A549 (cell line): ENCODE measurements around the gene ACOXL.

Experiments
- CTCF ChIP-seq: fragments of >200 bp; sonication (Bioruptor Twin); formaldehyde crosslinking; IDR thresholded peaks from 3 replicates; pipeline ENCODE4 v1.5.1; 2016
- PHF8 ChIP-seq: fragments of 200-600 bp; sonication (generic); IDR thresholded peaks from 2 replicates; pipeline ENCODE4 v1.6.1; 2016; ENCODE audit warnings: low read depth, mild to moderate bottlenecking, antibody characterized with exemption, moderate library complexity, borderline replicate concordance
- RCOR1 ChIP-seq: fragments of 150-350 bp; IDR thresholded peaks from 2 replicates; pipeline ENCODE4 v1.6.1; 2014; ENCODE audit warnings: antibody characterized with exemption, low read length, low read depth
- RFX5 ChIP-seq: fragments of 450-650 bp; IDR thresholded peaks from 2 replicates; pipeline ENCODE4 v1.7.1; 2014; ENCODE audit warnings: antibody characterized with exemption, mild to moderate bottlenecking, moderate library complexity
- USF2 ChIP-seq: fragments of 450-650 bp; IDR thresholded peaks from 2 replicates; pipeline ENCODE4 v1.6.1; 2014; ENCODE audit warnings: antibody characterized with exemption
- ZC3H11A ChIP-seq: fragments of 450-650 bp; IDR thresholded peaks from 2 replicates; pipeline ENCODE4 v1.6.1; 2014; ENCODE audit warnings: antibody characterized with exemption, mild to moderate bottlenecking
- ZFP36 ChIP-seq: fragments of 450-650 bp; IDR thresholded peaks from 2 replicates; pipeline ENCODE4 v1.6.1; 2014; ENCODE audit warnings: borderline replicate concordance; ENCODE audit not compliant: partially characterized antibody

- TF ChIP-seq CTCF (no peak), ZFP36 (no peak), PHF8 (no peak), RCOR1 (no peak), USF2 (no peak), RFX5 (no peak), ZC3H11A (no peak)
Observed at GRCh38 chr2:111139637-111140317, 407.4 kb downstream of the ACOXL start.
